HG02852 (cell line): ENCODE data around the gene CACNA1C.

Source experiments
- ATAC-seq: cut with Tn5 transposase; IDR thresholded peaks from one replicate; pipeline ENCODE4 v1.9.1; 2021; ENCODE audit warnings: mild to moderate bottlenecking, moderate library complexity; ENCODE audit not compliant: unreplicated experiment

Gene CACNA1C

GRCh38 chr12:2307550-2307949 lies 254.8 kb downstream of the CACNA1C start:
- no peak for ATAC-seq

- no peak for ATAC-seq
Observed at GRCh38 chr12:2309647-2310046, 256.9 kb downstream of the CACNA1C start.

GRCh38 chr12:2311020-2311778 lies 258.4 kb downstream of the CACNA1C start:
- ATAC-seq, result no peak

GRCh38 chr12:2312175-2312574 lies 259.4 kb downstream of the CACNA1C start:
- ATAC-seq, result no peak

GRCh38 chr12:2312770-2313169 lies 260.0 kb downstream of the CACNA1C start:
- no peak for ATAC-seq

- no peak for ATAC-seq
Observed at GRCh38 chr12:2314492-2314891, 261.7 kb downstream of the CACNA1C start.

- ATAC-seq, result no peak
Observed at GRCh38 chr12:2317772-2318171, 265.0 kb downstream of the CACNA1C start.

- ATAC-seq, result no peak
Observed at GRCh38 chr12:2318286-2318685, 265.5 kb downstream of the CACNA1C start.

GRCh38 chr12:2319136-2319535 lies 266.3 kb downstream of the CACNA1C start:
- ATAC-seq, result no peak

GRCh38 chr12:2319737-2320506 lies 267.1 kb downstream of the CACNA1C start:
- no peak for ATAC-seq

- no peak for ATAC-seq
Observed at GRCh38 chr12:2320841-2321240, 268.1 kb downstream of the CACNA1C start.

GRCh38 chr12:2322554-2323120 lies 269.9 kb downstream of the CACNA1C start:
- no peak for ATAC-seq

- ATAC-seq, result no peak
Observed at GRCh38 chr12:2323532-2324255, 270.9 kb downstream of the CACNA1C start.

GRCh38 chr12:2324387-2324786 lies 271.6 kb downstream of the CACNA1C start:
- ATAC-seq, result no peak

GRCh38 chr12:2325519-2325918 lies 272.7 kb downstream of the CACNA1C start:
- ATAC-seq, result no peak

- ATAC-seq, result no peak
Observed at GRCh38 chr12:2326470-2326869, 273.7 kb downstream of the CACNA1C start.

GRCh38 chr12:2328661-2329060 lies 275.9 kb downstream of the CACNA1C start:
- ATAC-seq, result no peak

GRCh38 chr12:2329661-2330210 lies 276.9 kb downstream of the CACNA1C start:
- no peak for ATAC-seq

GRCh38 chr12:2332236-2332635 lies 279.4 kb downstream of the CACNA1C start:
- ATAC-seq, result no peak

GRCh38 chr12:2332947-2333346 lies 280.2 kb downstream of the CACNA1C start:
- no peak for ATAC-seq
